ENCODE measurements around the gene KIF1B. TPM values are rescaled to one million over a fixed set of nuclear protein-coding genes. Genes with fewer than 3 reads are reported as not detected.
"Not testable (repeated sequence)": the region's sequence is repeated elsewhere in the genome, so short reads cannot be mapped to it uniquely, and the experiment has no call there.

Gene KIF1B
- total and polyA plus RNA-seq, 9 of the 15 experiments (the other 6 are each of a cell fraction or from before 2014, with no cell fraction given), result 2.8 to 19.8 (median 11.9) TPM

GRCh38 chr1:10425826-10426534, 215.6 kb downstream of the KIF1B start:
- H3K27ac ChIP-seq (ENCODE audit: extremely low read depth, low read depth, low read length); H3K79me2 ChIP-seq (ENCODE audit: control insufficient read depth, insufficient read depth, low read length); ATAC-seq; H3K4me3 ChIP-seq; BruUV-seq (replicated peaks); DNase-seq (ENCODE audit: extremely low read depth in 1 of 4, low spot score in 3 of 4); FAIRE-seq; POLR2A ChIA-PET; H3K27me3 ChIP-seq (ENCODE audit: control insufficient read depth in 2 of 2, insufficient read depth in 2 of 2, low read length in 2 of 2); H3K4me2 ChIP-seq (ENCODE audit: insufficient read depth, low read length); H4K20me1 ChIP-seq (replicated peaks; ENCODE audit: control insufficient read depth, insufficient read depth, low read length); H3K9me1 ChIP-seq (ENCODE audit: control insufficient read depth, insufficient read depth, low read length); H3K9ac ChIP-seq (ENCODE audit: insufficient read depth in 1 of 2, low read depth in 2 of 2, low read length in 2 of 2); H3K36me3 ChIP-seq (ENCODE audit: control insufficient read depth, insufficient read depth, low read length); H3K9me3 ChIP-seq (replicated peaks; ENCODE audit: control insufficient read depth, insufficient read depth, low read depth, low read length): not testable (repeated sequence)
- TF ChIP-seq ASH1L (IDR thresholded peaks at IDR 0.05; ENCODE audit: borderline replicate concordance, low read depth, partially characterized antibody), result peak; percentile 27
- TF ChIP-seq CC2D1A (IDR thresholded peaks at IDR 0.05), result peak; percentile 34; the same call in 1 of the 2 replicates
- TF ChIP-seq ZBTB33 (CRISPR knock-in tag; IDR thresholded peaks at IDR 0.05), result peak; percentile 76
- TF ChIP-seq POLR2A (conservative IDR thresholded peaks at IDR 0.05), result peak; percentile 74
- TF ChIP-seq EGR1 (conservative IDR thresholded peaks at IDR 0.05), result 0 out of 2 replicates have a peak, but pooled peaks have one; percentile 16
- TF ChIP-seq NFYB (IDR thresholded peaks at IDR 0.05; ENCODE audit: extremely low read depth, insufficient read length), result peak; percentile 59
- 0 out of 2 replicates have a peak, but pooled peaks have one; percentile 36 for TF ChIP-seq STAT6 (CRISPR knock-in tag; IDR thresholded peaks at IDR 0.05)
- TF ChIP-seq SUPT5H (IDR thresholded peaks at IDR 0.05), result peak; percentile 60
- WGBS (ENCODE audit: insufficient coverage, low coverage, missing lambda C conversion rate), result 78% methylated on average over 17 of the region's 21 CpGs
- peaks cover 5 to 18% of the 10 kb centered on the region in 2 experiments; a peak in 4 of 5 replicates for H3K4me1 ChIP-seq (replicated peaks in 1 of 2; ENCODE audit: control insufficient read depth in 2 of 2, insufficient read depth in 2 of 2, low read length in 2 of 2)
- H2AFZ ChIP-seq (ENCODE audit: low read depth, low read length), result 0 out of 2 replicates have a peak overlapping the region, but pooled peaks have one; percentile 25
- in situ Hi-C loops (cut with MboI) (loop anchor here (5.0 kb wide), 1 partner anchor 554 kb away; no protein-coding TSS in a partner anchor), intact Hi-C loops (cut with micrococcal nuclease) (loop anchor here (5.0 to 10.0 kb wide), 2 partner anchors 214 to 391 kb away; partner anchors contain the start of genes KIF1B and UBE4B)
- CTCF ChIA-PET (ENCODE audit: low intra/inter-chr PET ratio), result interaction anchor here (0.7 to 0.8 kb wide), 2 partner anchors 47 to 49 kb away, joined by 3 to 4 read pairs; no protein-coding TSS in a partner anchor
